Dendritic cell treated with granulocyte-macrophage colony-stimulating factor and Interleukin-4, amounts not matched to agents 40 ng/mL and 50 ng/mL, for 4 days (primary cell): ENCODE measurements around the gene EGFLAM.

Source experiments
- H3K27ac Mint-ChIP-seq: one replicate; pipeline ENCODE4 v1.8.0; 2022; ENCODE audit warnings: mild to moderate bottlenecking, mixed read lengths
- H3K27me3 Mint-ChIP-seq: one replicate; pipeline ENCODE4 v1.8.0; 2022; ENCODE audit warnings: mild to moderate bottlenecking, mixed read lengths
- H3K36me3 Mint-ChIP-seq: one replicate; pipeline ENCODE4 v1.8.0; 2022; ENCODE audit warnings: low read depth, mixed read lengths
- H3K4me1 Mint-ChIP-seq: one replicate; pipeline ENCODE4 v1.8.0; 2022; ENCODE audit warnings: low read depth, mixed read lengths
- H3K4me3 Mint-ChIP-seq: one replicate; pipeline ENCODE4 v1.8.0; 2022; ENCODE audit warnings: mild to moderate bottlenecking, moderate library complexity, mixed read lengths
- H3K9me3 Mint-ChIP-seq: one replicate; pipeline ENCODE4 v1.8.0; 2022; ENCODE audit warnings: mixed read lengths
- intact Hi-C: fragments of 100-400 bp; cut with micrococcal nuclease; formaldehyde crosslinking; loops from one replicate; pipeline ENCODE4 v1.15.0; 2022

The EGFLAM gene

GRCh38 chr5:38381361-38381760 is 123.0 kb downstream of the EGFLAM start:
- no peaks in the 10 kb centered on the region for H3K9me3 Mint-ChIP-seq
- no peaks in the 10 kb centered on the region for H3K4me1 Mint-ChIP-seq
- H3K4me3 Mint-ChIP-seq = no peak overlapping the region
- H3K36me3 Mint-ChIP-seq = no peaks in the 10 kb centered on the region
- no peak overlapping the region for H3K27ac Mint-ChIP-seq
- H3K27me3 Mint-ChIP-seq = peaks cover 37% of the 10 kb centered on the region
- intact Hi-C loops = loop anchor here (5.0 kb wide), 1 partner anchor 431 kb away; no protein-coding TSS in a partner anchor

- Mint-ChIP-seq H3K4me3 (no peak overlapping the region), H3K27me3 (peaks cover 30% of the 10 kb centered on the region), H3K9me3 (no peaks in the 10 kb centered on the region), H3K27ac (no peak overlapping the region), H3K4me1 (no peaks in the 10 kb centered on the region), H3K36me3 (no peaks in the 10 kb centered on the region)
- intact Hi-C loops = loop anchor here (5.0 kb wide), 1 partner anchor 429 kb away; no protein-coding TSS in a partner anchor
These were observed 124.5 kb downstream of the EGFLAM start for GRCh38 chr5:38382898-38383297.

GRCh38 chr5:38383701-38384100 is 125.3 kb downstream of the EGFLAM start:
- Mint-ChIP-seq H3K27me3 (peaks cover 25% of the 10 kb centered on the region), H3K4me1 (no peaks in the 10 kb centered on the region), H3K27ac (no peak overlapping the region), H3K36me3 (no peaks in the 10 kb centered on the region), H3K9me3 (no peaks in the 10 kb centered on the region), H3K4me3 (no peak overlapping the region)
- intact Hi-C loops = loop anchor here (5.0 kb wide), 1 partner anchor 429 kb away; no protein-coding TSS in a partner anchor

GRCh38 chr5:38384396-38384795 is 126.0 kb downstream of the EGFLAM start:
- no peaks in the 10 kb centered on the region for H3K36me3 Mint-ChIP-seq
- intact Hi-C loops = loop anchor here (5.0 kb wide), 1 partner anchor 428 kb away; no protein-coding TSS in a partner anchor
- H3K27me3 Mint-ChIP-seq = peaks cover 18% of the 10 kb centered on the region

GRCh38 chr5:38387161-38387560 is 128.8 kb downstream of the EGFLAM start:
- intact Hi-C loops = no loop called here
- no peaks in the 10 kb centered on the region for H3K4me1 Mint-ChIP-seq
- no peak overlapping the region for H3K4me3 Mint-ChIP-seq
- H3K9me3 Mint-ChIP-seq = no peaks in the 10 kb centered on the region
- H3K36me3 Mint-ChIP-seq = no peaks in the 10 kb centered on the region
- no peak overlapping the region for H3K27ac Mint-ChIP-seq
- peaks cover 12% of the 10 kb centered on the region for H3K27me3 Mint-ChIP-seq

More at GRCh38 chr5:38384396-38384795, 126.0 kb downstream of the EGFLAM start:
- no peaks in the 10 kb centered on the region for H3K9me3 Mint-ChIP-seq
- H3K4me1 Mint-ChIP-seq = no peaks in the 10 kb centered on the region
- H3K27ac Mint-ChIP-seq = no peak overlapping the region
- no peak overlapping the region for H3K4me3 Mint-ChIP-seq

- intact Hi-C loops = no loop called here
- H3K36me3 Mint-ChIP-seq = no peaks in the 10 kb centered on the region
These were observed 135.3 kb downstream of the EGFLAM start for GRCh38 chr5:38393636-38394035.

GRCh38 chr5:38396766-38397165 is 138.4 kb downstream of the EGFLAM start:
- intact Hi-C loops = no loop called here
- Mint-ChIP-seq H3K27ac (no peak overlapping the region), H3K36me3 (no peaks in the 10 kb centered on the region), H3K9me3 (no peaks in the 10 kb centered on the region), H3K27me3 (peaks cover 7% of the 10 kb centered on the region), H3K4me3 (no peak overlapping the region), H3K4me1 (no peaks in the 10 kb centered on the region)

More at GRCh38 chr5:38393636-38394035, 135.3 kb downstream of the EGFLAM start:
- no peak overlapping the region for H3K27ac Mint-ChIP-seq
- H3K4me3 Mint-ChIP-seq = no peak overlapping the region
- no peaks in the 10 kb centered on the region for H3K9me3 Mint-ChIP-seq
- H3K27me3 Mint-ChIP-seq = peaks cover 2% of the 10 kb centered on the region
- H3K4me1 Mint-ChIP-seq = no peaks in the 10 kb centered on the region

- no peak overlapping the region for H3K27ac Mint-ChIP-seq
- intact Hi-C loops = no loop called here
- H3K4me1 Mint-ChIP-seq = no peaks in the 10 kb centered on the region
- H3K9me3 Mint-ChIP-seq = no peaks in the 10 kb centered on the region
- no peaks in the 10 kb centered on the region for H3K36me3 Mint-ChIP-seq
- H3K4me3 Mint-ChIP-seq = no peak overlapping the region
- H3K27me3 Mint-ChIP-seq = peaks cover 16% of the 10 kb centered on the region
These were observed 142.0 kb downstream of the EGFLAM start for GRCh38 chr5:38400365-38400764.

GRCh38 chr5:38401145-38401544 is 142.8 kb downstream of the EGFLAM start:
- Mint-ChIP-seq H3K9me3 (no peaks in the 10 kb centered on the region), H3K27ac (no peak overlapping the region), H3K4me3 (no peak overlapping the region), H3K4me1 (no peaks in the 10 kb centered on the region), H3K36me3 (no peaks in the 10 kb centered on the region), H3K27me3 (peaks cover 18% of the 10 kb centered on the region)
- intact Hi-C loops = no loop called here

- H3K4me3 Mint-ChIP-seq = no peak overlapping the region
- intact Hi-C loops = no loop called here
- H3K36me3 Mint-ChIP-seq = no peaks in the 10 kb centered on the region
- H3K4me1 Mint-ChIP-seq = no peaks in the 10 kb centered on the region
- H3K27me3 Mint-ChIP-seq = peaks cover 20% of the 10 kb centered on the region
- no peak overlapping the region for H3K27ac Mint-ChIP-seq
- H3K9me3 Mint-ChIP-seq = no peaks in the 10 kb centered on the region
These were observed 145.0 kb downstream of the EGFLAM start for GRCh38 chr5:38403406-38403805.

GRCh38 chr5:38403877-38404635 is 145.7 kb downstream of the EGFLAM start:
- Mint-ChIP-seq H3K9me3 (no peaks in the 10 kb centered on the region), H3K27ac (no peak overlapping the region), H3K4me3 (no peak overlapping the region), H3K36me3 (no peaks in the 10 kb centered on the region), H3K27me3 (peaks cover 20% of the 10 kb centered on the region), H3K4me1 (no peaks in the 10 kb centered on the region)
- intact Hi-C loops = no loop called here

GRCh38 chr5:38404667-38405276 is 146.4 kb downstream of the EGFLAM start:
- peaks cover 24% of the 10 kb centered on the region for H3K27me3 Mint-ChIP-seq
- H3K27ac Mint-ChIP-seq = no peak overlapping the region
- no peaks in the 10 kb centered on the region for H3K36me3 Mint-ChIP-seq
- no peaks in the 10 kb centered on the region for H3K4me1 Mint-ChIP-seq
- intact Hi-C loops = no loop called here
- no peak overlapping the region for H3K4me3 Mint-ChIP-seq
- no peaks in the 10 kb centered on the region for H3K9me3 Mint-ChIP-seq

- Mint-ChIP-seq H3K27ac (no peak overlapping the region), H3K27me3 (peaks cover 17% of the 10 kb centered on the region), H3K9me3 (no peaks in the 10 kb centered on the region), H3K4me1 (no peaks in the 10 kb centered on the region), H3K36me3 (no peaks in the 10 kb centered on the region), H3K4me3 (no peak overlapping the region)
- intact Hi-C loops = no loop called here
These were observed 150.3 kb downstream of the EGFLAM start for GRCh38 chr5:38408446-38409198.
